ENCODE results near the gene IL10. TPM values are rescaled to one million over a fixed set of nuclear protein-coding genes. Genes with fewer than 3 reads are reported as not detected.

The IL10 gene
- not detected for total RNA-seq

DNA sequence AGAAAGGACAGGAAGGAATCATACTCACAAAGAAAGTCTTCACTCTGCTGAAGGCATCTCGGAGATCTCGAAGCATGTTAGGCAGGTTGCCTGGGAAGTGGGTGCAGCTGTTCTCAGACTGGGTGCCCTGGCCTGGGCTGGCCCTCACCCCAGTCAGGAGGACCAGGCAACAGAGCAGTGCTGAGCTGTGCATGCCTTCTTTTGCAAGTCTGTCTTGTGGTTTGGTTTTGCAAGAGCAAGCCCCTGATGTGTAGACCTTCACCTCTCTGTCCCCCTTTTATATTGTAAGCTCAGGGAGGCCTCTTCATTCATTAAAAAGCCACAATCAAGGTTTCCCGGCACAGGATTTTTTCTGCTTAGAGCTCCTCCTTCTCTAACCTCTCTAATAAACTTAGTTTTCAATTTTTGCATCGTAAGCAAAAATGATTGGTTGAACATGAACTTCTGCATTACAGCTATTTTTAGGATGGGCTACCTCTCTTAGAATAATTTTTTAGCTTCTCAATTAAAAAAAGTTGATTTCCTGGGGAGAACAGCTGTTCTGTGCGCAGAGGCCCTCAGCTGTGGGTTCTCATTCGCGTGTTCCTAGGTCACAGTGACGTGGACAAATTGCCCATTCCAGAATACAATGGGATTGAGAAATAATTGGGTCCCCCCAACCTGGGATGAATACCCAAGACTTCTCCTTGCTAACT, at the start of gene IL10:
Gene IL10, minus strand, starts transcription at position 252 of the 695 bp plus-strand sequence. Its CDS starts 59 bp downstream, at position 193.

DNA sequence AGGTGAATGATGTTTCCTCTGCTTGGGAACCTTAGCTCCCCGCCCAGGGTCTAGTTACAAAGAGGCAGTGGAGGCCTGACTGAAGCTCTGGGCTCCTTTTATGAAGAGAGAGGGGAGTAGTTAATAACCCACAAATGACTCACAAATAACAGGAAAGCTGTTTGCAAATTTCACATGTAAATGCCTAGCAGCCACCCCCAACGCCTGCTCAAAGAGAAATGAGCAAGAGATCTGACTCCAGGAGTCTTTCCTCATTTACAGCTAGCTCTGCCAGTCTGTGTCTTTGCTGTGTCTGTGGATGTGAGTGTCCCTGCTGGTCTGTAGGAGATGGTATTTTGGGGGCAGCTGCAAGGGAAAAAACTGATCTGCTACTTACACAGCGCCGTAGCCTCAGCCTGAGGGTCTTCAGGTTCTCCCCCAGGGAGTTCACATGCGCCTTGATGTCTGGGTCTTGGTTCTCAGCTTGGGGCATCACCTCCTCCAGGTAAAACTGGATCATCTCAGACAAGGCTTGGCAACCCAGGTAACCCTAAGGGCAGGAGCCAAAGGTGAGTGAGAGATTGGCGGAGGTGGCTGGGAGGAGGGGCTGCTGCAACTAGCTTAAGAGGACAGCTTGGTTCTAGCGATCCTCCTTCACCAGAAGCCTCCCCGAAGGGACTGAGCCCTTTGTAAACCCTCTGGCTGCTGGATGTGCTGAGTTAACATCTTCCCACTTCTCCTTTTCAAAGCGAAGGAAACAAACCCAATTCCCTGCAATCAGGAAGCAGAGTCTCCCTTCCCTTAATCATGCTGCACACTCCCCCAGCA, 1.6 kb downstream of the IL10 start, which contains the start of gene IL19:
Gene IL19, plus strand, starts transcription at position 243 of the 807 bp plus-strand sequence. CDS start 65,890 bp downstream, outside the sequence.

Other genes with a start within 250 kb of the IL10 start
- gene EIF2D, start 160.0 kb downstream of the IL10 start, total RNA-seq: 10 to 100 TPM; 50.3 to 53.1 TPM
- 1 to 10 TPM; 2.6 to 3.1 TPM for gene DYRK3, start 137.0 kb downstream of the IL10 start, total RNA-seq
- gene MAPKAPK2, start 87.6 kb downstream of the IL10 start, total RNA-seq: 10 to 100 TPM; 58.5 to 60.6 TPM
- gene IL19, start 1.7 kb downstream of the IL10 start, total RNA-seq: not detected
- gene IL20, start 93.1 kb upstream of the IL10 start, total RNA-seq: not detected
- under 1 TPM; 0.33 to 0.60 TPM for gene IL24, start 124.9 kb upstream of the IL10 start, total RNA-seq
- gene FCMR, start 149.4 kb upstream of the IL10 start, total RNA-seq: 100 to 1,000 TPM; 221 to 226 TPM
- not detected for gene PIGR, start 174.0 kb upstream of the IL10 start, total RNA-seq
- not detected for gene FCAMR, start 198.0 kb upstream of the IL10 start, total RNA-seq